Hematopoietic multipotent progenitor cell (in vitro differentiated cells): Measurements from ENCODE around the gene RPS26. TPM values are rescaled to one million over a fixed set of nuclear protein-coding genes. Genes with fewer than 3 reads are reported as not detected.
"Not testable (repeated sequence)": the region's sequence is repeated elsewhere in the genome, so short reads cannot be mapped to it uniquely, and the experiment has no call there.

Experiments used
- DNase-seq, 3 donors: peaks; one replicate each; pipeline ENCODE4 v3.0.0-alpha.2; 2011 to 2015; ENCODE audit warnings: low read depth in 2 of 3, low spot score in 2 of 3
- total RNA-seq: library from RNA; depleted of rRNA; stranded (reverse); fragments of >200 nt; gene quantifications from one replicate; pipeline ENCODE4 v1.2.3, GENCODE V29; 2012

RPS26 gene
- total RNA-seq, 1 donor = 168 TPM

GRCh38 chr12:56074396-56074795 lies 32.7 kb downstream of the RPS26 start:
- DNase-seq = no peak

GRCh38 chr12:56077966-56078365 lies 36.2 kb downstream of the RPS26 start:
- not testable (repeated sequence) for DNase-seq

GRCh38 chr12:56078427-56078826 lies 36.7 kb downstream of the RPS26 start:
- DNase-seq = no peak

GRCh38 chr12:56078931-56079722 lies 37.4 kb downstream of the RPS26 start:
- DNase-seq = peak in 2 of 3 donors; percentile 43 to 49

GRCh38 chr12:56079723-56080555 lies 38.2 kb downstream of the RPS26 start, which contains the start of gene ERBB3:
ERBB3 (plus strand) TSS chr12:56080165; CDS start chr12:56080301, 136 bp downstream.
- DNase-seq = peak in 2 of 3 donors; percentile 62 to 81

- no peak for DNase-seq
These were observed 38.9 kb downstream of the RPS26 start for GRCh38 chr12:56080556-56081138.

- no peak for DNase-seq
These were observed 40.0 kb downstream of the RPS26 start for GRCh38 chr12:56081393-56082347.

GRCh38 chr12:56082382-56082781 lies 40.7 kb downstream of the RPS26 start:
- DNase-seq = no peak

- DNase-seq = no peak
These were observed 41.2 kb downstream of the RPS26 start for GRCh38 chr12:56082967-56083366.

- peak in 1 of 3 donors; percentile 36 for DNase-seq
These were observed 43.3 kb downstream of the RPS26 start for GRCh38 chr12:56084958-56085543.

- no peak for DNase-seq
These were observed 44.4 kb downstream of the RPS26 start for GRCh38 chr12:56086096-56086495.

GRCh38 chr12:56086608-56087007 lies 44.9 kb downstream of the RPS26 start:
- no peak for DNase-seq

GRCh38 chr12:56087220-56087619 lies 45.5 kb downstream of the RPS26 start:
- no peak for DNase-seq

Other genes with a start within 250 kb of the RPS26 start
- gene SARNP, start 224.2 kb upstream of the RPS26 start, total RNA-seq = 23.2 TPM
- gene ORMDL2, start 223.9 kb upstream of the RPS26 start, total RNA-seq = 14.8 TPM
- gene DNAJC14, start 212.3 kb upstream of the RPS26 start, total RNA-seq = 54.9 TPM
- gene MMP19, start 199.0 kb upstream of the RPS26 start, total RNA-seq = 0.27 TPM
- 18.0 TPM for gene PYM1, start 114.0 kb upstream of the RPS26 start, total RNA-seq
- 53.6 TPM for gene DGKA, start 110.8 kb upstream of the RPS26 start, total RNA-seq
- gene PMEL, start 75.9 kb upstream of the RPS26 start, total RNA-seq = 1.3 TPM
- gene CDK2, start 75.1 kb upstream of the RPS26 start, total RNA-seq = 27.2 TPM
- gene RAB5B, start 67.8 kb upstream of the RPS26 start, total RNA-seq = 39.9 TPM
- gene SUOX, start 44.6 kb upstream of the RPS26 start, total RNA-seq = 47.1 TPM
- 5.4 TPM for gene IKZF4, start 20.9 kb upstream of the RPS26 start, total RNA-seq
- gene ERBB3, start 38.2 kb downstream of the RPS26 start, total RNA-seq = 0.27 TPM
- gene PA2G4, start 62.6 kb downstream of the RPS26 start, total RNA-seq = 113 TPM
- gene RPL41, start 74.7 kb downstream of the RPS26 start, total RNA-seq = 3,883 TPM
- 10.2 TPM for gene ZC3H10, start 76.3 kb downstream of the RPS26 start, total RNA-seq
- gene ESYT1, start 86.3 kb downstream of the RPS26 start, total RNA-seq = 254 TPM
- gene MYL6B, start 110.7 kb downstream of the RPS26 start, total RNA-seq = 47.1 TPM
- gene MYL6, start 116.4 kb downstream of the RPS26 start, total RNA-seq = 563 TPM
- gene SMARCC2, start 147.6 kb downstream of the RPS26 start, total RNA-seq = 72.4 TPM
- 205 TPM for gene RNF41, start 180.0 kb downstream of the RPS26 start, total RNA-seq
- gene NABP2, start 182.4 kb downstream of the RPS26 start, total RNA-seq = 21.0 TPM
- 0.54 TPM for gene SLC39A5, start 188.1 kb downstream of the RPS26 start, total RNA-seq
- 22.9 TPM for gene ANKRD52, start 216.5 kb downstream of the RPS26 start, total RNA-seq
- 17.2 TPM for gene COQ10A, start 225.0 kb downstream of the RPS26 start, total RNA-seq